Measurements from ENCODE around the gene TCF23. TPM values are rescaled to one million over a fixed set of nuclear protein-coding genes. Genes with fewer than 3 reads are reported as not detected.

Gene TCF23
- total and polyA plus RNA-seq, 2 of the 4 experiments (the other 2 are of a cell fraction): not detected

GRCh38 chr2:27130396-27130795 is 18.4 kb upstream of the TCF23 start:
- Histone ChIP-seq H2BK5ac (ENCODE audit: low read depth, low read length, poor library complexity, severe bottlenecking) (no peak overlapping the region), H4K20me1 (ENCODE audit: insufficient read depth, low read length) (peaks cover 15% of the 10 kb centered on the region), H3K56ac (ENCODE audit: extremely low read depth, insufficient read depth, low read length) (no peak overlapping the region), H4K5ac (ENCODE audit: low read depth, low read length) (no peak overlapping the region), H4K91ac (ENCODE audit: insufficient read depth, low read depth, low read length) (no peak overlapping the region), H2AK5ac (ENCODE audit: low read depth, low read length) (no peak overlapping the region), H2AK9ac (replicated peaks; ENCODE audit: low read depth, low read length, poor library complexity) (no peak overlapping the region), H3K9ac (ENCODE audit: low read depth, low read length) (no peak overlapping the region), H3K79me1 (ENCODE audit: low read depth in 1 of 2, low read length in 2 of 2) (peaks cover 14 to 27% of the 10 kb centered on the region in 2 experiments), H2BK20ac (ENCODE audit: low read depth, low read length) (no peak overlapping the region), H3K36me3 (ENCODE audit: control insufficient read depth, insufficient read depth, low read length) (peaks cover 34% of the 10 kb centered on the region), H4K8ac (ENCODE audit: low read depth in 2 of 2, low read length in 2 of 2) (no peak overlapping the region), H2AFZ (replicated peaks; ENCODE audit: low read length, poor library complexity) (no peak overlapping the region), H3K9me3 (ENCODE audit: control insufficient read depth, insufficient read depth, low read length) (no peaks in the 10 kb centered on the region), H2BK120ac (ENCODE audit: low read depth, low read length) (no peak overlapping the region), H2BK15ac (ENCODE audit: low read depth, low read length) (no peak overlapping the region), H3K9me1 (ENCODE audit: insufficient read depth, low read length) (peaks cover 13% of the 10 kb centered on the region), H3K14ac (replicated peaks; ENCODE audit: low read depth, low read length) (no peak overlapping the region), H3K4ac (ENCODE audit: low read depth, low read length) (no peak overlapping the region), H3K27ac (ENCODE audit: insufficient read depth, low read length) (no peak overlapping the region), H3K23ac (ENCODE audit: low read depth, low read length) (no peak overlapping the region), H3K18ac (ENCODE audit: low read depth, low read length) (no peak overlapping the region), H3K4me1 (ENCODE audit: control insufficient read depth, insufficient read depth, low read length) (peaks cover 9% of the 10 kb centered on the region), H3K27me3 (ENCODE audit: control insufficient read depth, insufficient read depth, low read length) (no peaks in the 10 kb centered on the region), H3K4me2 (ENCODE audit: low read depth, low read length) (no peak overlapping the region), H3K4me3 (ENCODE audit: insufficient read depth, low read depth, low read length) (no peak overlapping the region)
- TF ChIP-seq RAD21 (IDR thresholded peaks at IDR 0.05; ENCODE audit: low read length) (no peak), BHLHE40 (IDR thresholded peaks at IDR 0.05; ENCODE audit: low read depth, low read length) (no peak), RCOR1 (IDR thresholded peaks at IDR 0.05; ENCODE audit: insufficient replicate concordance, low read length) (no peak), CTCF (conservative IDR thresholded peaks at IDR 0.05; ENCODE audit: low read depth, low read length) (no peak), USF2 (IDR thresholded peaks at IDR 0.05; ENCODE audit: low read depth, low read length) (no peak), NFE2L2 (IDR thresholded peaks at IDR 0.05; ENCODE audit: low read depth, low read length) (no peak), POLR2A (IDR thresholded peaks at IDR 0.05; ENCODE audit: low read depth, low read length) (no peak), ELK1 (IDR thresholded peaks at IDR 0.05; ENCODE audit: borderline replicate concordance, low read depth, low read length) (no peak), FOS (IDR thresholded peaks at IDR 0.05; ENCODE audit: low read depth, low read length) (no peak), MXI1 (IDR thresholded peaks at IDR 0.05; ENCODE audit: borderline replicate concordance, low read depth, low read length) (no peak), CHD1 (IDR thresholded peaks at IDR 0.05; ENCODE audit: low read depth, low read length) (no peak), CEBPB (IDR thresholded peaks at IDR 0.05; ENCODE audit: low read depth, low read length) (no peak)
- DNase-seq (no peak), ATAC-seq (ENCODE audit: low read depth) (no peak)
- in situ Hi-C loops (cut with MboI; ENCODE audit: low sequenced_read_pairs): no loop called here
- no TSS peak for BruUV-seq (replicated peaks)
- ChIA-PET POLR2A (ENCODE audit: unreplicated experiment) (no interaction called here), CTCF (no interaction called here)
- WGBS, 2 experiments (ENCODE audit: extremely low coverage in 2 of 2, insufficient read length in 1 of 2): 97% methylated on average over 8 of the region's 10 CpGs; no CpG with 5 or more reads in 1 of the 2 experiments
- intact Hi-C loops (cut with micrococcal nuclease): no loop called here
- dilution Hi-C loops (cut with HindIII; ENCODE audit: low sequenced_read_pairs, unreplicated experiment): no loop called here
